GM18870 (cell line): ENCODE results near the gene BST1.
A peak's percentile ranks its signal among the peaks of the same experiment; 100 is the strongest.

Source experiments
- ATAC-seq: cut with Tn5 transposase; IDR thresholded peaks from one replicate; pipeline ENCODE4 v1.9.1; 2021; ENCODE audit warnings: moderate library complexity; ENCODE audit not compliant: unreplicated experiment

BST1 gene

GRCh38 chr4:15676039-15676438 is 26.8 kb upstream of the BST1 start:
- ATAC-seq = no peak

GRCh38 chr4:15676899-15677298 is 26.0 kb upstream of the BST1 start:
- ATAC-seq = no peak

GRCh38 chr4:15677507-15677988 is 25.3 kb upstream of the BST1 start:
- no peak for ATAC-seq

- ATAC-seq = no peak
These were observed 21.8 kb upstream of the BST1 start for GRCh38 chr4:15681067-15681371.

GRCh38 chr4:15681372-15682241 is 21.3 kb upstream of the BST1 start, which contains the start of gene FAM200B:
Gene FAM200B, plus strand, starts transcription at chr4:15681827. Its CDS starts 5,151 bp downstream, at chr4:15686978.
- ATAC-seq = peak; percentile 82

GRCh38 chr4:15682242-15683142 is 20.4 kb upstream of the BST1 start:
- peak; percentile 9 for ATAC-seq

GRCh38 chr4:15683143-15683495 is 19.7 kb upstream of the BST1 start:
- no peak for ATAC-seq

GRCh38 chr4:15684498-15684897 is 18.4 kb upstream of the BST1 start:
- ATAC-seq = no peak

- no peak for ATAC-seq
These were observed 14.8 kb upstream of the BST1 start for GRCh38 chr4:15688051-15688450.

- ATAC-seq = no peak
These were observed 13.3 kb upstream of the BST1 start for GRCh38 chr4:15689540-15689939.

GRCh38 chr4:15690020-15690809 is 12.7 kb upstream of the BST1 start:
- no peak for ATAC-seq

GRCh38 chr4:15691346-15692135 is 11.3 kb upstream of the BST1 start:
- ATAC-seq = no peak

GRCh38 chr4:15692602-15693001 is 10.3 kb upstream of the BST1 start:
- no peak for ATAC-seq

- no peak for ATAC-seq
These were observed 8.4 kb upstream of the BST1 start for GRCh38 chr4:15694431-15694830.

GRCh38 chr4:15695240-15695699 is 7.6 kb upstream of the BST1 start:
- no peak for ATAC-seq

GRCh38 chr4:15695729-15696128 is 7.1 kb upstream of the BST1 start:
- ATAC-seq = no peak

- no peak for ATAC-seq
These were observed 6.0 kb upstream of the BST1 start for GRCh38 chr4:15696866-15697265.

GRCh38 chr4:15703439-15703838 is 574 bp downstream of the BST1 start:
- no peak for ATAC-seq

GRCh38 chr4:15704129-15704528 is 1.3 kb downstream of the BST1 start:
- ATAC-seq = no peak
